ENCODE measurements around the gene UNKL.

- TF ChIP-seq, protein P1, sequence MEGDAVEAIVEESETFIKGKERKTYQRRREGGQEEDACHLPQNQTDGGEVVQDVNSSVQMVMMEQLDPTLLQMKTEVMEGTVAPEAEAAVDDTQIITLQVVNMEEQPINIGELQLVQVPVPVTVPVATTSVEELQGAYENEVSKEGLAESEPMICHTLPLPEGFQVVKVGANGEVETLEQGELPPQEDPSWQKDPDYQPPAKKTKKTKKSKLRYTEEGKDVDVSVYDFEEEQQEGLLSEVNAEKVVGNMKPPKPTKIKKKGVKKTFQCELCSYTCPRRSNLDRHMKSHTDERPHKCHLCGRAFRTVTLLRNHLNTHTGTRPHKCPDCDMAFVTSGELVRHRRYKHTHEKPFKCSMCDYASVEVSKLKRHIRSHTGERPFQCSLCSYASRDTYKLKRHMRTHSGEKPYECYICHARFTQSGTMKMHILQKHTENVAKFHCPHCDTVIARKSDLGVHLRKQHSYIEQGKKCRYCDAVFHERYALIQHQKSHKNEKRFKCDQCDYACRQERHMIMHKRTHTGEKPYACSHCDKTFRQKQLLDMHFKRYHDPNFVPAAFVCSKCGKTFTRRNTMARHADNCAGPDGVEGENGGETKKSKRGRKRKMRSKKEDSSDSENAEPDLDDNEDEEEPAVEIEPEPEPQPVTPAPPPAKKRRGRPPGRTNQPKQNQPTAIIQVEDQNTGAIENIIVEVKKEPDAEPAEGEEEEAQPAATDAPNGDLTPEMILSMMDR (IDR thresholded peaks at IDR 0.05) = no peak
- no peak for TF ChIP-seq ZFX (IDR thresholded peaks at IDR 0.05; ENCODE audit: borderline replicate concordance)
These were observed 18.1 kb upstream of the UNKL start for GRCh38 chr16:1432388-1433262.

All from 22Rv1 (cell line).